NB4 (cell line): Measurements from ENCODE around the gene NUDT3.

Source experiments
- DNase-seq: peaks from one replicate; pipeline ENCODE4 v3.0.0; 2010; ENCODE audit warnings: low read depth
- H3K4me3 ChIP-seq: one replicate; pipeline ENCODE4 v1.5.1; 2011; ENCODE audit warnings: mild to moderate bottlenecking, low read depth, low read length, moderate library complexity
- MYC ChIP-seq: IDR thresholded peaks from 2 replicates; pipeline ENCODE4 v1.6.1; 2011; ENCODE audit warnings: low read depth, low read length
- POLR2A ChIP-seq: IDR thresholded peaks from 2 replicates; pipeline ENCODE4 v1.6.1; 2011; ENCODE audit warnings: mild to moderate bottlenecking; ENCODE audit not compliant: insufficient read length; ENCODE audit errors: extremely low read depth
- TF ChIP-seq, protein P1 (sequence below): IDR thresholded peaks from one replicate; pipeline ENCODE4 v1.5.1; 2012; ENCODE audit warnings: low read depth, low read length
- TF ChIP-seq, protein P2 (sequence below): IDR thresholded peaks from 2 replicates; pipeline ENCODE4 v1.6.1; 2011; ENCODE audit warnings: low read depth, low read length

The NUDT3 gene

DNA sequence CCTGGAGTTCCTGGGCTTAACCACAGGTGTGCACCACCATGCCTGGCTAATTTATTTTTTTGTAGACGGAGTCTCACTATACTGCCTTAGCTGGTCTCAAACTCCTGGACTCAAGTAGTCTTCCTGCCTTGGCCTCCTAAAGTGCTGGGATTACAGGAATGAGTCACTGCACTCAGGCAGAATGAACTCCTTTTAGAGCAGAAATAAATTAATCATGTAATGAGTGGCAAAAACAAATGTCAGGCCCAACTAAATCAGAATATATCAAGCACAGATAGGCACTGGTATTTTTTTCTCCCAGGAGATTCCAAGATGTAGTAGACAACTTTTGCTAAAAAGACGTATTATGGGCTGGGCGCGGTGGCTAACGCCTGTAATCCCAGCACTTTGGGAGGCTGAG is 30.8 kb upstream of the NUDT3 start:
- TF ChIP-seq, protein P1, sequence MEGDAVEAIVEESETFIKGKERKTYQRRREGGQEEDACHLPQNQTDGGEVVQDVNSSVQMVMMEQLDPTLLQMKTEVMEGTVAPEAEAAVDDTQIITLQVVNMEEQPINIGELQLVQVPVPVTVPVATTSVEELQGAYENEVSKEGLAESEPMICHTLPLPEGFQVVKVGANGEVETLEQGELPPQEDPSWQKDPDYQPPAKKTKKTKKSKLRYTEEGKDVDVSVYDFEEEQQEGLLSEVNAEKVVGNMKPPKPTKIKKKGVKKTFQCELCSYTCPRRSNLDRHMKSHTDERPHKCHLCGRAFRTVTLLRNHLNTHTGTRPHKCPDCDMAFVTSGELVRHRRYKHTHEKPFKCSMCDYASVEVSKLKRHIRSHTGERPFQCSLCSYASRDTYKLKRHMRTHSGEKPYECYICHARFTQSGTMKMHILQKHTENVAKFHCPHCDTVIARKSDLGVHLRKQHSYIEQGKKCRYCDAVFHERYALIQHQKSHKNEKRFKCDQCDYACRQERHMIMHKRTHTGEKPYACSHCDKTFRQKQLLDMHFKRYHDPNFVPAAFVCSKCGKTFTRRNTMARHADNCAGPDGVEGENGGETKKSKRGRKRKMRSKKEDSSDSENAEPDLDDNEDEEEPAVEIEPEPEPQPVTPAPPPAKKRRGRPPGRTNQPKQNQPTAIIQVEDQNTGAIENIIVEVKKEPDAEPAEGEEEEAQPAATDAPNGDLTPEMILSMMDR, result no peak
- no peak for TF ChIP-seq POLR2A
- TF ChIP-seq MYC, result no peak
- TF ChIP-seq, protein P2, sequence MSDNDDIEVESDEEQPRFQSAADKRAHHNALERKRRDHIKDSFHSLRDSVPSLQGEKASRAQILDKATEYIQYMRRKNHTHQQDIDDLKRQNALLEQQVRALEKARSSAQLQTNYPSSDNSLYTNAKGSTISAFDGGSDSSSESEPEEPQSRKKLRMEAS, result no peak
- DNase-seq, result no peak
- peak overlapping the region; percentile 97 for H3K4me3 ChIP-seq

DNA sequence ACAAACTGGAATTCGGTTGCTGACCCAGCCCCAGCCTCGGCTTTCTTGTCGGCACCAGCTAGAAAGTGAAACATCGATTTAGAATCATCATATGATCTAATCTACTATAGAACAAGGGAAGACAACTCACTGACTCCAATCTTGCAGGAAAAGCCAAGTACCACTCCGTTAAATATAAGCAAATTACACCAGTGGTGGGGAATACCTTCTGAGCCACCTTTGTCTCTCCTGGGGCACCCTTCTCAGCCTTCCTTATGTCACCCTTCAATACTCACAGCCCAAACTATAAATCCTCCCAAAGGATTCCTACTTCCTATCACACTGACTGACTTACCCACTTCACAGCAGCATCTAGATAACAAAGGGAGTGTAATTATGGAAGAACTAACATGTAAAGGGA is 25.9 kb upstream of the NUDT3 start:
- no peak overlapping the region for H3K4me3 ChIP-seq
- no peak for DNase-seq
- TF ChIP-seq MYC (no peak), POLR2A (peak; percentile 2)

DNA sequence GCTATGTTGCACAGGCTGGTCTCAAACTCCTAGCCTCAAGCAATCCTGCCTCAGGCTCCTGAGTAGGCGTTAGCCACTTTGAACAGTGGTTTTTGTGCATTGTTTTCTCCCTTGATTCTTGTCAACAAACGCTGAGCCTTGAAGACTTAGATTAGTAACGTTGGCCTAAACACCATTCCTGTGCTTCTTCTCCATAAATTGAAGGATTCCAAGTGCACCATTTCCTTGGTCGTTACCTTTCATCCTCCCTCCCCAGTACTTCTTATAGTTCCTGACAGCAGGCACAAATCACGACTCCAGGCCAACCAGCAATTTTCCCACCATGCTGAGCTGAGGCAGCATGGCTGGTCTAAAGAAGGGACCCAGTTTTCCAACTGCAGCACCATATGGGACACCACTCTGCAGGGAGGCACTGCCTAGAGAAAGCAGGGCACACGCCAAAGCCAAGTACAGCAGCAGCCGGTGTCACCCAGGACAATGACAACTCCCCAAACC is 24.5 kb upstream of the NUDT3 start:
- TF ChIP-seq, protein P2, result no peak
- TF ChIP-seq, protein P1, result no peak
- TF ChIP-seq POLR2A, result no peak
- no peak for DNase-seq
- H3K4me3 ChIP-seq, result no peak overlapping the region

DNA sequence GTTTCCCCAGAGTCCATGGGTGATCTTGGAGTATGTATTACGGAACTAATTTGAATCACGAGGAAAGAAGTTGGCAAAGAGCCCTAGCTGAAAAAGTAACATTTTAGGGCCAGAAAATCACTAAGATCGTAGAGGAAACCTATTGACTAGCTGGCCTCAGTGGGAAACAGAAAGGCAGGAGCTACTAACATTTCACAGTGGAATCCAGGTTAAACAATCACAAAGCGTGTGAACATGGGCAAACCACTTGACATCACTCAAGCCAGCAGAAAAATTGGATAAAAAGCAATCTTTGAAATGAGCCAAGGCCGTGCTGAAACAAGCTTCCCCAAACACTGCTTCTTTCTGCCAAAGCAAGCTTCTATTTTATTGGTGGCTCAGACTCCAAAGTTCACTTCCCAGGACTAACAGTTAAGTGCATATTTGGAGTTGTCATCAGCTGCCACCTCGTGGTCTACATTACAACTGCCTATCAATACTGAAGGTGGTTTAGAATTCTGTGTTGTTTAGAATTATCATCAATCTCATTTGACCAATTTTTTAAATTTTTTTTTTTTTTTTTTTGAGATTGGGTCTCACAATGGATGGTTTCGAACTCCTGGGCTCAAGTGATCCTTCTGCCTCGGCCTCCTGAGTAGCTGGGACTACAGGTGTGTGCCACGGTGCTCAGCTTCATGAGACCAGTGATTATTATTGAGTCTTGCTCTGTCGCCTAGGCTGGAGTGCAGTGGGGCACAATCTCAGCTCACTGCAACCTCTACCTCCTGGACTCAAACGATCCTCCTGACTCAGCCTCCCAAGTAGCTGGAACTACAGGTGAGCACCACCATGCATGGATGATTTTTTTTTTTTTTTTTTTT is 22.8 kb upstream of the NUDT3 start:
- TF ChIP-seq, protein P2, result peak; percentile 79
- TF ChIP-seq MYC (peak; percentile 74), POLR2A (no peak)
- TF ChIP-seq, protein P1, result peak; percentile 61
- DNase-seq, result peak; percentile 85
- H3K4me3 ChIP-seq, result no peak overlapping the region

DNA sequence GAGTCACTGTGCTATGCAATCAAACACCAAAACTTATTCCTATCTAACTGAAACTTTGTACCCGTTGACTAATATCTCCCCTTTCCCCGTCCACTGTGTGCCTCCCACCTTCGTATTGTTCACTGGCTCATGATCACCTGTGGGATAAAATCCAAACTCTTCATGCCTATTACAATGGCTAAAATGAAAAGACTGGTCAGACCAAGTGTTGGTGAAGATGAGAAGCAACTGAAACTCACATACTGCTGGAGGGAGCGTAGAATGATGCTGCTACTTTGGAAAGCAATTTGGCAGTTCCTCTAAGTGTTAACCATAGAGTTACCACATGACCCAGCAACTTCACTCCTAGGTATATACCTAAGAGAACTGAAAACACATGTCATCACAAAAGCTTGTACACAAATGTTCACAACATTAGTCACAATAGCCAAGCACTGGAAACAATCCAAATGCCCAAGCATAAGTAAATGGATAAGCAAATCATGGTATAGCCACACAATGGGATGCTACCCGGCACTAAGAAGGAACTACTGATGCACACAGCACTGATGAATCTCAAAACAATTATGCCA is 20.3 kb upstream of the NUDT3 start:
- DNase-seq, result no peak

More for the DNA sequence above, 20.3 kb upstream of the NUDT3 start:
- H3K4me3 ChIP-seq, result no peak overlapping the region
- TF ChIP-seq MYC (no peak), POLR2A (no peak)
- TF ChIP-seq, protein P2, result no peak
- TF ChIP-seq, protein P1, result no peak
